ENCODE results near the gene TBC1D22A.

TBC1D22A gene

GRCh38 chr22:47191671-47192650 is 429.5 kb downstream of the TBC1D22A start:
- no peak overlapping the region for H3K9ac ChIP-seq (ENCODE audit: low read length)

GRCh38 chr22:47192651-47193437 is 430.4 kb downstream of the TBC1D22A start:
- Histone ChIP-seq H3K9me3 (ENCODE audit: insufficient read depth, low read length) (no peaks in the 10 kb centered on the region), H4K20me1 (ENCODE audit: insufficient read depth, low read length) (no peaks in the 10 kb centered on the region; the same call in 1 of the 2 replicates), H3K79me2 (ENCODE audit: low read length) (no peaks in the 10 kb centered on the region), H2AFZ (ENCODE audit: low read depth, low read length) (no peak overlapping the region), H3K27ac (ENCODE audit: low read length) (no peak overlapping the region), H3K4me1 (ENCODE audit: low read length) (peaks cover 9% of the 10 kb centered on the region), H3K4me2 (ENCODE audit: low read length) (peak overlapping the region; percentile 73), H3K4me3 (ENCODE audit: low read length) (peak overlapping the region; percentile 53), H3K27me3 (ENCODE audit: low read depth, low read length) (peaks cover 4% of the 10 kb centered on the region; the same call in 1 of the 2 replicates), H3K9ac (ENCODE audit: low read length) (no peak overlapping the region), H3K36me3 (replicated peaks; ENCODE audit: low read depth, low read length) (no peaks in the 10 kb centered on the region)
- TF ChIP-seq CTCF (IDR thresholded peaks at IDR 0.05; ENCODE audit: low read depth, low read length) (no peak), EZH2phosphoT487 (IDR thresholded peaks at IDR 0.05; ENCODE audit: low read depth) (no peak)

More at GRCh38 chr22:47191671-47192650, 429.5 kb downstream of the TBC1D22A start:
- Histone ChIP-seq H3K4me3 (ENCODE audit: low read length) (no peak overlapping the region), H3K4me1 (ENCODE audit: low read length) (peaks cover 9% of the 10 kb centered on the region), H3K4me2 (ENCODE audit: low read length) (peak overlapping the region; percentile 73; the same call in 1 of the 2 replicates), H3K27me3 (ENCODE audit: low read depth, low read length) (peaks cover 4% of the 10 kb centered on the region; the same call in 1 of the 2 replicates), H4K20me1 (ENCODE audit: insufficient read depth, low read length) (no peaks in the 10 kb centered on the region; the same call in 1 of the 2 replicates), H3K36me3 (replicated peaks; ENCODE audit: low read depth, low read length) (no peaks in the 10 kb centered on the region), H3K27ac (ENCODE audit: low read length) (no peak overlapping the region), H3K9me3 (ENCODE audit: insufficient read depth, low read length) (no peaks in the 10 kb centered on the region), H2AFZ (ENCODE audit: low read depth, low read length) (no peak overlapping the region), H3K79me2 (ENCODE audit: low read length) (no peaks in the 10 kb centered on the region)
- no peak for TF ChIP-seq CTCF (IDR thresholded peaks at IDR 0.05; ENCODE audit: low read depth, low read length)

GRCh38 chr22:47193606-47194329 is 431.3 kb downstream of the TBC1D22A start:
- Histone ChIP-seq H4K20me1 (ENCODE audit: insufficient read depth, low read length) (no peaks in the 10 kb centered on the region; the same call in 1 of the 2 replicates), H3K27ac (ENCODE audit: low read length) (no peak overlapping the region), H3K4me3 (ENCODE audit: low read length) (peak overlapping the region; percentile 53), H3K27me3 (ENCODE audit: low read depth, low read length) (peaks cover 4% of the 10 kb centered on the region; the same call in 1 of the 2 replicates), H3K4me2 (ENCODE audit: low read length) (peak overlapping the region; percentile 73), H3K4me1 (ENCODE audit: low read length) (peaks cover 9% of the 10 kb centered on the region), H3K9me3 (ENCODE audit: insufficient read depth, low read length) (no peaks in the 10 kb centered on the region), H3K36me3 (replicated peaks; ENCODE audit: low read depth, low read length) (no peaks in the 10 kb centered on the region), H3K9ac (ENCODE audit: low read length) (no peak overlapping the region), H2AFZ (ENCODE audit: low read depth, low read length) (no peak overlapping the region), H3K79me2 (ENCODE audit: low read length) (no peaks in the 10 kb centered on the region)
- no peak for TF ChIP-seq CTCF (IDR thresholded peaks at IDR 0.05; ENCODE audit: low read depth, low read length)
- no peak for TF ChIP-seq EZH2phosphoT487 (IDR thresholded peaks at IDR 0.05; ENCODE audit: low read depth)

Measured in OCI-LY3 (cell line).